HepG2 (cell line): ENCODE results near the gene AP4M1. TPM values are rescaled to one million over a fixed set of nuclear protein-coding genes. Genes with fewer than 3 reads are reported as not detected.

Experiments used
- KDM3A ChIP-seq: IDR thresholded peaks from 2 replicates; pipeline ENCODE4 v1.6.1; 2018; ENCODE audit warnings: low read depth, missing compliant biosample characterization
- NR2F1 ChIP-seq, 2 experiments: fragments of 450-650 bp in 1 of 2; formaldehyde crosslinking in 1 of 2; IDR thresholded peaks; 2 replicates each; pipeline versions ENCODE4 v1.5.0 to v1.6.1; 2016 to 2020; ENCODE audit warnings: mild to moderate bottlenecking in 1 of 2, missing compliant biosample characterization in 1 of 2, missing genetic modification reagents in 1 of 2, moderate library complexity in 1 of 2
- PHF20 ChIP-seq: sonication (generic); formaldehyde crosslinking; IDR thresholded peaks from 2 replicates; pipeline ENCODE4 v1.5.0; 2020; ENCODE audit warnings: mild to moderate bottlenecking, missing genetic modification reagents
- ZNF10 ChIP-seq: sonication (generic); formaldehyde crosslinking; IDR thresholded peaks from 2 replicates; pipeline ENCODE4 v1.4.0; 2020; ENCODE audit warnings: mild to moderate bottlenecking, low read depth, missing genetic modification reagents, borderline replicate concordance
- ZNF589 ChIP-seq: sonication (generic); formaldehyde crosslinking; conservative IDR thresholded peaks from 2 replicates; pipeline ENCODE4 v1.8.0; 2022; ENCODE audit warnings: mild to moderate bottlenecking, moderate library complexity, missing genetic modification reagents
- polyA plus RNA-seq, 8 experiments: library from polyadenylated mRNA; depleted of rRNA in 3 of 8; stranded (reverse) in 7 of 8; unstranded in 1 of 8; fragments of >200 nt; fragmentation: Illumina TruSeq in 4 of 8; extraction: Trizol in 4 of 8; gene quantifications; 2 replicates each; pipeline versions ENCODE4 v1.2.1 to v1.2.3, GENCODE V29; 2011 to 2016; ENCODE audit warnings: low read depth in 4 of 8, missing spikeins in 1 of 8, mixed read lengths in 1 of 8; ENCODE audit not compliant: insufficient read depth in 1 of 8
- total RNA-seq, 5 experiments: library from RNA; depleted of rRNA; stranded (reverse); fragments of >200 nt; fragmentation: Illumina TruSeq; extraction: Trizol; gene quantifications; 2 replicates each; pipeline ENCODE4 v1.2.3, GENCODE V29; 2016; ENCODE audit warnings: low read depth in 1 of 5
- TF ChIP-seq, protein P1 (sequence below): sonication (generic); formaldehyde crosslinking; IDR thresholded peaks from 2 replicates; pipeline ENCODE4 v1.8.0; 2022; ENCODE audit warnings: mild to moderate bottlenecking, missing genetic modification reagents, moderate library complexity
- TF ChIP-seq, protein P2 (sequence below): sonication (generic); formaldehyde crosslinking; conservative IDR thresholded peaks from 2 replicates; pipeline ENCODE4 v1.4.0; 2020; ENCODE audit warnings: missing genetic modification reagents
- TF ChIP-seq, protein P3 (sequence below): sonication (generic); formaldehyde crosslinking; conservative IDR thresholded peaks from 2 replicates; pipeline ENCODE4 v1.8.0; 2022; ENCODE audit warnings: missing genetic modification reagents
- TF ChIP-seq, protein P4 (sequence below), 2 experiments: fragments of 450-650 bp in 1 of 2; sonication (generic) in 1 of 2; formaldehyde crosslinking in 1 of 2; IDR thresholded peaks; 2 replicates each; pipeline versions ENCODE4 v1.6.1 to v1.8.0; 2016 to 2022; ENCODE audit warnings: antibody characterized with exemption in 1 of 2, mild to moderate bottlenecking in 1 of 2, missing genetic modification reagents in 1 of 2
- TF ChIP-seq, protein P5 (sequence below): IDR thresholded peaks from 2 replicates; pipeline ENCODE4 v1.6.1; 2016; ENCODE audit warnings: control low read depth
- TF ChIP-seq, protein P6 (sequence below): sonication (generic); formaldehyde crosslinking; IDR thresholded peaks from 2 replicates; pipeline ENCODE4 v1.8.1; 2023; ENCODE audit warnings: mild to moderate bottlenecking, missing genetic modification reagents

The AP4M1 gene
- total and polyA plus RNA-seq, 2 of the 13 experiments (the other 11 are each of a cell fraction or from before 2014, with no cell fraction given), result 6.3 to 9.7 TPM

DNA sequence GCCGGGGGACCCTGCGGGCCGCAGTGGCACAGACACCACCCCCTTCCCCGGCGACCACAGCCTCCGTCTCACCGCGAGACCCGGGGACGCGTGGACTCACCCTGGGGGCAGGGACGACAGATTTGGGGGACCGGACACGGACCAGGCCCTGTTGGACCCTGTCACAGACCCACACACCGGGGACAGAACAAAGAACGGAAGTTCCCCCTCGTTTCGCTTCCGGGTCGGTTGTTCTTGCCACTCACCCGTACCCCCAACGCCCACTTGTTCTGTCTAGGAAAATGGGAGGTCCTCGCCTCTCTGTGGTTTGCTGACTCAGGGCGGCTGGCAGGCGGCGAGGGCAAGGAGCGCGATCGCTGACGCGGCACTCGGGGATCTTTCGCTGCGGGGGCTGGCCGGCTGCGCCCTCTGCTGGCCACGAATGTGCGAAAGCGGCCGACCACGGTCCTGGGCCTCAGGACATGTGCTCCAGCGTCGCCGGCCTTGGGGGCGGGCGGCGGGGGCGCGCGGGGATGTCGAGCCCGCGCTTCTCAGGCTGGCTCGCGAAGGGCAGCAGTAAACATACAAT lies 19.8 kb upstream of the AP4M1 start, which contains the start of gene ZNF3 (continued):
- TF ChIP-seq NR2F1 (CRISPR knock-in tag; IDR thresholded peaks at IDR 0.05) (peak in 1 of 2 experiments; percentile 31; a peak in 1 of 4 replicates), KDM3A (CRISPR knock-in tag) (peak; percentile 100), ZNF10 (CRISPR knock-in tag) (no peak), PHF20 (CRISPR knock-in tag) (peak; percentile 91), ZNF589 (CRISPR knock-in tag) (peak; percentile 91)
- TF ChIP-seq, protein P1, sequence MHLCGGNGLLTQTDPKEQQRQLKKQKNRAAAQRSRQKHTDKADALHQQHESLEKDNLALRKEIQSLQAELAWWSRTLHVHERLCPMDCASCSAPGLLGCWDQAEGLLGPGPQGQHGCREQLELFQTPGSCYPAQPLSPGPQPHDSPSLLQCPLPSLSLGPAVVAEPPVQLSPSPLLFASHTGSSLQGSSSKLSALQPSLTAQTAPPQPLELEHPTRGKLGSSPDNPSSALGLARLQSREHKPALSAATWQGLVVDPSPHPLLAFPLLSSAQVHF (CRISPR knock-in tag), result peak; percentile 84; the same call in 1 of the 2 replicates
- TF ChIP-seq, protein P2, sequence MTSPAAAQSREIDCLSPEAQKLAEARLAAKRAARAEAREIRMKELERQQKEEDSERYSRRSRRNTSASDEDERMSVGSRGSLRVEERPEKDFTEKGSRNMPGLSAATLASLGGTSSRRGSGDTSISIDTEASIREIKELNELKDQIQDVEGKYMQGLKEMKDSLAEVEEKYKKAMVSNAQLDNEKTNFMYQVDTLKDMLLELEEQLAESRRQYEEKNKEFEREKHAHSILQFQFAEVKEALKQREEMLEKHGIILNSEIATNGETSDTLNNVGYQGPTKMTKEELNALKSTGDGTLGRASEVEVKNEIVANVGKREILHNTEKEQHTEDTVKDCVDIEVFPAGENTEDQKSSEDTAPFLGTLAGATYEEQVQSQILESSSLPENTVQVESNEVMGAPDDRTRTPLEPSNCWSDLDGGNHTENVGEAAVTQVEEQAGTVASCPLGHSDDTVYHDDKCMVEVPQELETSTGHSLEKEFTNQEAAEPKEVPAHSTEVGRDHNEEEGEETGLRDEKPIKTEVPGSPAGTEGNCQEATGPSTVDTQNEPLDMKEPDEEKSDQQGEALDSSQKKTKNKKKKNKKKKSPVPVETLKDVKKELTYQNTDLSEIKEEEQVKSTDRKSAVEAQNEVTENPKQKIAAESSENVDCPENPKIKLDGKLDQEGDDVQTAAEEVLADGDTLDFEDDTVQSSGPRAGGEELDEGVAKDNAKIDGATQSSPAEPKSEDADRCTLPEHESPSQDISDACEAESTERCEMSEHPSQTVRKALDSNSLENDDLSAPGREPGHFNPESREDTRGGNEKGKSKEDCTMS (CRISPR knock-in tag), result no peak
- TF ChIP-seq, protein P3, sequence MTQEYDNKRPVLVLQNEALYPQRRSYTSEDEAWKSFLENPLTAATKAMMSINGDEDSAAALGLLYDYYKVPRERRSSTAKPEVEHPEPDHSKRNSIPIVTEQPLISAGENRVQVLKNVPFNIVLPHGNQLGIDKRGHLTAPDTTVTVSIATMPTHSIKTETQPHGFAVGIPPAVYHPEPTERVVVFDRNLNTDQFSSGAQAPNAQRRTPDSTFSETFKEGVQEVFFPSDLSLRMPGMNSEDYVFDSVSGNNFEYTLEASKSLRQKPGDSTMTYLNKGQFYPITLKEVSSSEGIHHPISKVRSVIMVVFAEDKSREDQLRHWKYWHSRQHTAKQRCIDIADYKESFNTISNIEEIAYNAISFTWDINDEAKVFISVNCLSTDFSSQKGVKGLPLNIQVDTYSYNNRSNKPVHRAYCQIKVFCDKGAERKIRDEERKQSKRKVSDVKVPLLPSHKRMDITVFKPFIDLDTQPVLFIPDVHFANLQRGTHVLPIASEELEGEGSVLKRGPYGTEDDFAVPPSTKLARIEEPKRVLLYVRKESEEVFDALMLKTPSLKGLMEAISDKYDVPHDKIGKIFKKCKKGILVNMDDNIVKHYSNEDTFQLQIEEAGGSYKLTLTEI (CRISPR knock-in tag), result no peak
- TF ChIP-seq, protein P4, sequence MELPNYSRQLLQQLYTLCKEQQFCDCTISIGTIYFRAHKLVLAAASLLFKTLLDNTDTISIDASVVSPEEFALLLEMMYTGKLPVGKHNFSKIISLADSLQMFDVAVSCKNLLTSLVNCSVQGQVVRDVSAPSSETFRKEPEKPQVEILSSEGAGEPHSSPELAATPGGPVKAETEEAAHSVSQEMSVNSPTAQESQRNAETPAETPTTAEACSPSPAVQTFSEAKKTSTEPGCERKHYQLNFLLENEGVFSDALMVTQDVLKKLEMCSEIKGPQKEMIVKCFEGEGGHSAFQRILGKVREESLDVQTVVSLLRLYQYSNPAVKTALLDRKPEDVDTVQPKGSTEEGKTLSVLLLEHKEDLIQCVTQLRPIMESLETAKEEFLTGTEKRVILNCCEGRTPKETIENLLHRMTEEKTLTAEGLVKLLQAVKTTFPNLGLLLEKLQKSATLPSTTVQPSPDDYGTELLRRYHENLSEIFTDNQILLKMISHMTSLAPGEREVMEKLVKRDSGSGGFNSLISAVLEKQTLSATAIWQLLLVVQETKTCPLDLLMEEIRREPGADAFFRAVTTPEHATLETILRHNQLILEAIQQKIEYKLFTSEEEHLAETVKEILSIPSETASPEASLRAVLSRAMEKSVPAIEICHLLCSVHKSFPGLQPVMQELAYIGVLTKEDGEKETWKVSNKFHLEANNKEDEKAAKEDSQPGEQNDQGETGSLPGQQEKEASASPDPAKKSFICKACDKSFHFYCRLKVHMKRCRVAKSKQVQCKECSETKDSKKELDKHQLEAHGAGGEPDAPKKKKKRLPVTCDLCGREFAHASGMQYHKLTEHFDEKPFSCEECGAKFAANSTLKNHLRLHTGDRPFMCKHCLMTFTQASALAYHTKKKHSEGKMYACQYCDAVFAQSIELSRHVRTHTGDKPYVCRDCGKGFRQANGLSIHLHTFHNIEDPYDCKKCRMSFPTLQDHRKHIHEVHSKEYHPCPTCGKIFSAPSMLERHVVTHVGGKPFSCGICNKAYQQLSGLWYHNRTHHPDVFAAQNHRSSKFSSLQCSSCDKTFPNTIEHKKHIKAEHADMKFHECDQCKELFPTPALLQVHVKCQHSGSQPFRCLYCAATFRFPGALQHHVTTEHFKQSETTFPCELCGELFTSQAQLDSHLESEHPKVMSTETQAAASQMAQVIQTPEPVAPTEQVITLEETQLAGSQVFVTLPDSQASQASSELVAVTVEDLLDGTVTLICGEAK (IDR thresholded peaks at IDR 0.05), result peak; percentile 87
- TF ChIP-seq, protein P4 (CRISPR knock-in tag; IDR thresholded peaks at IDR 0.05), result peak; percentile 81
- TF ChIP-seq, protein P5, sequence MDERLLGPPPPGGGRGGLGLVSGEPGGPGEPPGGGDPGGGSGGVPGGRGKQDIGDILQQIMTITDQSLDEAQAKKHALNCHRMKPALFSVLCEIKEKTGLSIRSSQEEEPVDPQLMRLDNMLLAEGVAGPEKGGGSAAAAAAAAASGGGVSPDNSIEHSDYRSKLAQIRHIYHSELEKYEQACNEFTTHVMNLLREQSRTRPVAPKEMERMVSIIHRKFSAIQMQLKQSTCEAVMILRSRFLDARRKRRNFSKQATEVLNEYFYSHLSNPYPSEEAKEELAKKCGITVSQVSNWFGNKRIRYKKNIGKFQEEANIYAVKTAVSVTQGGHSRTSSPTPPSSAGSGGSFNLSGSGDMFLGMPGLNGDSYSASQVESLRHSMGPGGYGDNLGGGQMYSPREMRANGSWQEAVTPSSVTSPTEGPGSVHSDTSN (CRISPR knock-in tag), result peak; percentile 79
- TF ChIP-seq, protein P6, sequence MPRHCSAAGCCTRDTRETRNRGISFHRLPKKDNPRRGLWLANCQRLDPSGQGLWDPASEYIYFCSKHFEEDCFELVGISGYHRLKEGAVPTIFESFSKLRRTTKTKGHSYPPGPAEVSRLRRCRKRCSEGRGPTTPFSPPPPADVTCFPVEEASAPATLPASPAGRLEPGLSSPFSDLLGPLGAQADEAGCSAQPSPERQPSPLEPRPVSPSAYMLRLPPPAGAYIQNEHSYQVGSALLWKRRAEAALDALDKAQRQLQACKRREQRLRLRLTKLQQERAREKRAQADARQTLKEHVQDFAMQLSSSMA (CRISPR knock-in tag), result peak; percentile 96
